GM19395 (cell line): ENCODE results near the gene MED25.
A peak's percentile ranks its signal among the peaks of the same experiment; 100 is the strongest.

Experiments
- ATAC-seq: cut with Tn5 transposase; IDR thresholded peaks from one replicate; pipeline ENCODE4 v1.9.1; 2021; ENCODE audit warnings: mild to moderate bottlenecking, moderate library complexity; ENCODE audit not compliant: unreplicated experiment

The MED25 gene

GRCh38 chr19:49869484-49870308 is 51.6 kb downstream of the MED25 start:
- ATAC-seq: peak; percentile 79

- ATAC-seq: no peak
Measured at GRCh38 chr19:49870309-49870901, 52.3 kb downstream of the MED25 start.

GRCh38 chr19:49871349-49871985 is 53.4 kb downstream of the MED25 start:
- no peak for ATAC-seq

GRCh38 chr19:49872245-49873128 is 54.4 kb downstream of the MED25 start:
- no peak for ATAC-seq

- no peak for ATAC-seq
Measured at GRCh38 chr19:49873129-49873521, 55.0 kb downstream of the MED25 start.

GRCh38 chr19:49873834-49874233 is 55.7 kb downstream of the MED25 start:
- no peak for ATAC-seq

GRCh38 chr19:49874503-49875157 is 56.5 kb downstream of the MED25 start:
- ATAC-seq: no peak

- ATAC-seq: no peak
Measured at GRCh38 chr19:49875177-49875576, 57.1 kb downstream of the MED25 start.

GRCh38 chr19:49875857-49876421 is 57.9 kb downstream of the MED25 start:
- ATAC-seq: no peak

- ATAC-seq: peak; percentile 48
Measured at GRCh38 chr19:49876422-49877019, 58.4 kb downstream of the MED25 start.

GRCh38 chr19:49877020-49877878 is 59.2 kb downstream of the MED25 start, which contains the start of the genes AKT1S1 and TBC1D17:
Gene AKT1S1, minus strand, starts transcription at chr19:49877355. Its CDS starts 4,060 bp downstream, at chr19:49873295.
Gene TBC1D17, plus strand, starts transcription at chr19:49877702. Its CDS starts 22 bp downstream, at chr19:49877724.
- ATAC-seq: peak; percentile 67

- peak; percentile 37 for ATAC-seq
Measured at GRCh38 chr19:49877879-49878743, 60.0 kb downstream of the MED25 start.

GRCh38 chr19:49878744-49879070 is 60.6 kb downstream of the MED25 start:
- ATAC-seq: no peak

- no peak for ATAC-seq
Measured at GRCh38 chr19:49879243-49879963, 61.3 kb downstream of the MED25 start.

GRCh38 chr19:49880162-49880869 is 62.2 kb downstream of the MED25 start:
- no peak for ATAC-seq

- no peak for ATAC-seq
Measured at GRCh38 chr19:49881186-49881585, 63.1 kb downstream of the MED25 start.
